CD4-positive, alpha-beta T cell treated with Interleukin-15 for 4 hours (primary cell): Measurements from ENCODE around the gene ZGPAT.

Experiments
- DNase-seq: peaks from one replicate; pipeline ENCODE4 v3.0.0-alpha.2; 2020; ENCODE audit warnings: low spot score

The ZGPAT gene

GRCh38 chr20:63692436-63693082 is 15.3 kb upstream of the ZGPAT start:
- no peak for DNase-seq

GRCh38 chr20:63693083-63693732 is 14.6 kb upstream of the ZGPAT start:
- no peak for DNase-seq

- DNase-seq: no peak
Observed at GRCh38 chr20:63693733-63694583, 13.9 kb upstream of the ZGPAT start.

- no peak for DNase-seq
Observed at GRCh38 chr20:63694584-63695423, 13.0 kb upstream of the ZGPAT start.

GRCh38 chr20:63695424-63696305 is 12.2 kb upstream of the ZGPAT start:
- DNase-seq: no peak

- peak; percentile 13 for DNase-seq
Observed at GRCh38 chr20:63696306-63696627, 11.6 kb upstream of the ZGPAT start.

GRCh38 chr20:63696628-63697356 is 11.0 kb upstream of the ZGPAT start, which contains the start of gene TNFRSF6B:
TNFRSF6B (plus strand) TSS chr20:63696652; CDS start chr20:63696768, 116 bp downstream.
- DNase-seq: no peak

GRCh38 chr20:63697357-63697867 is 10.4 kb upstream of the ZGPAT start:
- no peak for DNase-seq

- DNase-seq: no peak
Observed at GRCh38 chr20:63697868-63698545, 9.8 kb upstream of the ZGPAT start.

- peak; percentile 44 for DNase-seq
Observed at GRCh38 chr20:63698739-63699465, 8.9 kb upstream of the ZGPAT start.

- DNase-seq: no peak
Observed at GRCh38 chr20:63699466-63700198, 8.2 kb upstream of the ZGPAT start.

- DNase-seq: no peak
Observed at GRCh38 chr20:63700199-63701050, 7.4 kb upstream of the ZGPAT start.

GRCh38 chr20:63701051-63701328 is 6.8 kb upstream of the ZGPAT start:
- no peak for DNase-seq

- DNase-seq: no peak
Observed at GRCh38 chr20:63701329-63702035, 6.4 kb upstream of the ZGPAT start.

GRCh38 chr20:63702036-63702665 is 5.7 kb upstream of the ZGPAT start:
- no peak for DNase-seq

GRCh38 chr20:63702751-63703470 is 4.9 kb upstream of the ZGPAT start:
- no peak for DNase-seq
